Loucy (cell line): ENCODE results near the gene KIAA1614.

Experiments used
- CTCF ChIP-seq: fragments of 200-600 bp; sonication (generic); conservative IDR thresholded peaks from 2 replicates; pipeline ENCODE4 v1.5.1; 2014; ENCODE audit warnings: mild to moderate bottlenecking, antibody characterized with exemption, low read length
- EZH2phosphoT487 ChIP-seq: fragments of 200-600 bp; IDR thresholded peaks from 2 replicates; pipeline ENCODE4 v1.6.1; 2018; ENCODE audit warnings: antibody characterized with exemption, mild to moderate bottlenecking, moderate library complexity, borderline replicate concordance

GRCh38 chr1:180939073-180939710, 26.5 kb downstream of the KIAA1614 start:
- TF ChIP-seq CTCF (no peak), EZH2phosphoT487 (no peak)
